Activated T-helper 1 cell treated with anti-CD3 and anti-CD28 coated beads, Interleukin-12 subunit alpha, Interleukin-12 subunit beta, Interleukin-2, Interleukin-4 antibody, amounts not matched to agents 30 ng/mL and 10 ng/mL and 1 ng/mL, durations not matched to agents 14 hours and 24 hours and 36 hours (primary cell): ENCODE results near the gene MYO10. TPM values are rescaled to one million over a fixed set of nuclear protein-coding genes. Genes with fewer than 3 reads are reported as not detected.
"Not testable (repeated sequence)": the region's sequence is repeated elsewhere in the genome, so short reads cannot be mapped to it uniquely, and the experiment has no call there.

Source experiments
- DNase-seq: peaks from one replicate; pipeline ENCODE4 v3.0.0; 2021; ENCODE audit warnings: low spot score
- H3K27ac Mint-ChIP-seq: one replicate; pipeline ENCODE4 v1.8.0; 2021; ENCODE audit warnings: mild to moderate bottlenecking, mixed read lengths
- H3K27me3 Mint-ChIP-seq: one replicate; pipeline ENCODE4 v1.8.0; 2022; ENCODE audit warnings: mild to moderate bottlenecking, moderate library complexity, mixed read lengths; ENCODE audit not compliant: insufficient read depth
- H3K36me3 Mint-ChIP-seq: one replicate; pipeline ENCODE4 v1.8.0; 2021; ENCODE audit warnings: low read depth, mixed read lengths
- H3K4me1 Mint-ChIP-seq: one replicate; pipeline ENCODE4 v1.8.0; 2021; ENCODE audit warnings: low read depth, mixed read lengths
- H3K4me3 Mint-ChIP-seq: one replicate; pipeline ENCODE4 v1.8.0; 2021; ENCODE audit warnings: mild to moderate bottlenecking, moderate library complexity, mixed read lengths
- H3K9me3 Mint-ChIP-seq: one replicate; pipeline ENCODE4 v1.8.0; 2021; ENCODE audit warnings: mixed read lengths
- intact Hi-C: fragments of 100-400 bp; cut with micrococcal nuclease; formaldehyde crosslinking; loops from one replicate; pipeline ENCODE4 v1.15.1; 2024
- total RNA-seq: library from RNA; stranded (reverse); gene quantifications from 2 replicates; pipeline ENCODE4 v1.2.3, GENCODE V29; 2022

Gene MYO10
- total RNA-seq, 1 donor from 2014 or later, result 0.41 TPM

- intact Hi-C loops, result no loop called here
- Mint-ChIP-seq H3K27me3 (peaks cover 4% of the 10 kb centered on the region), H3K9me3 (no peaks in the 10 kb centered on the region), H3K36me3 (no peaks in the 10 kb centered on the region), H3K4me3 (no peak overlapping the region), H3K27ac (no peak overlapping the region), H3K4me1 (no peaks in the 10 kb centered on the region)
- DNase-seq, result no peak
These were observed 154.1 kb downstream of the MYO10 start for GRCh38 chr5:16781828-16782626.

GRCh38 chr5:16780325-16780724 lies 155.8 kb downstream of the MYO10 start:
- no peak overlapping the region for H3K4me3 Mint-ChIP-seq
- H3K36me3 Mint-ChIP-seq, result no peaks in the 10 kb centered on the region
- no peak for DNase-seq
- intact Hi-C loops, result no loop called here
- H3K27me3 Mint-ChIP-seq, result peaks cover 4% of the 10 kb centered on the region
- H3K9me3 Mint-ChIP-seq, result no peaks in the 10 kb centered on the region
- H3K4me1 Mint-ChIP-seq, result no peaks in the 10 kb centered on the region
- no peak overlapping the region for H3K27ac Mint-ChIP-seq

DNA sequence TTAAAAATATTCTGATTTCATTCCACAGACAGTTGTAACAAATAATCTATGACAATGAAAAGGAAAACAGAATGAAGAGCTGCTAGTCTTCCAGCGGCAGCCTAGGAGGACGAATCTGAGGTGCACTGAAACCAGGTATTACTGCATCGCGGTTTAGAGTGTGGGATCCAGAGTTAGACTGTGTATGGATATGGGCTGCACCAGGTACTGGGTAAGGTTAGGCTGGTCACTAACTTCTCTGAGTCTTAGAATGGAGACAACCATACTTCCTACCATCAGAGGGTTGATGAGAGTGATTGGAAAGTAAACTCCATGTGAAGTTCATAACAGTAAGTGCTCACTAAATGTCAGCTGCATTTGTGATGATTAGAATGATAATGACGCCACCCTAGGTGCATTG lies 158.7 kb downstream of the MYO10 start:
- H3K9me3 Mint-ChIP-seq, result no peaks in the 10 kb centered on the region
- H3K4me1 Mint-ChIP-seq, result no peaks in the 10 kb centered on the region
- H3K36me3 Mint-ChIP-seq, result no peaks in the 10 kb centered on the region
- H3K27me3 Mint-ChIP-seq, result peaks cover 2% of the 10 kb centered on the region
- no peak for DNase-seq
- H3K27ac Mint-ChIP-seq, result no peak overlapping the region
- no peak overlapping the region for H3K4me3 Mint-ChIP-seq
- intact Hi-C loops, result no loop called here

DNA sequence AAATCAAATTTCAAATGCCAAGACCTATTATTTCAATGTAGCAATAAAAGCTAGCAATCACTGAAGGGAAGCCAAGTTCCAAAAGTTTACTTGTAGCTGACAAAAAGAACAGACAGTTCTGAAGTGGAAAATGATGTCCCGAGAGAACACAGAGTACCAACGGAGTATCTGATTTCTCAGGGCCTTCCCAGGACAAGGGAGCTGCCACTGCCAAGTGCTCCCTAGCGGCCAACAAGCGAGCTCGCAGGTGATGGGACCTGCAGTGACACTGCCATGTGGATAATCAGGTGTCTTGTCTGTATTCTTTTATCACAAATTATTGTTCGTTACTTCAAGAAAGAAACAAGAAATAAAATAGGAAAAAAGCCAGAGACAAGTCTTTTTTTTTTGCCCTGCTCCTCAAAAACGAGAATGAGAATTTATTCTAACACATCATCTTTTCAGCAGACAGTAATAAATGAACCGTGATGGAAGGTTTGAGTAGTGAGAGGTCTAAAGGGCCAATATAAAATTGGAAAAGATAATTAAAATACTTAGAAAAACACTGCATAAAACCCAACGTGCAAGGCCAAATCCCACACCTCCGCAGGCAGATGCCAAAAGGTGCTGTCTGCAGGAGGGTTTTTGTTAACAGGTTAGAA lies 159.4 kb downstream of the MYO10 start:
- Mint-ChIP-seq H3K27me3 (peaks cover 2% of the 10 kb centered on the region), H3K4me1 (no peaks in the 10 kb centered on the region), H3K27ac (no peak overlapping the region), H3K4me3 (no peak overlapping the region), H3K36me3 (no peaks in the 10 kb centered on the region), H3K9me3 (no peaks in the 10 kb centered on the region)
- intact Hi-C loops, result no loop called here
- DNase-seq, result no peak

DNA sequence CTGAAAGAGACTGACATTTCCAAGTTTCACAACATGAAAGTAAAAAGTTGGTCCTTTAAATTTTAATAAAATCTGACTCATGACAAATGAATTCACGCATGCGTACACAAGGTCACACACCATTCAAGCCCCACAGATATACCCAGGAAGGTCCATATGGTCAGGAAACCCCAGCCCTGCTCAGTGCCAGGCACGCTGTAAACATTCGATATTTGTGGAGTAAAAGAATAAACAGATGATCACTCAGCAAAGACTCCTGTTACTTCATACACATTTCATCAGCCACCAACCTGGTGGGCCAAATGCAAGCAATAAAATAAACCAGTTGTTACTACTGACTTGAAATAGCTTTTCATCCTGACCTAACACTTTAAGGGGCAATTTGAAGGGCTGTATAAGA lies 161.3 kb downstream of the MYO10 start:
- Mint-ChIP-seq H3K36me3 (no peaks in the 10 kb centered on the region), H3K9me3 (no peaks in the 10 kb centered on the region)
- intact Hi-C loops, result no loop called here

GRCh38 chr5:16773991-16774390 lies 162.1 kb downstream of the MYO10 start:
- Mint-ChIP-seq H3K4me3 (no peak overlapping the region), H3K4me1 (no peaks in the 10 kb centered on the region), H3K27ac (no peak overlapping the region), H3K9me3 (no peaks in the 10 kb centered on the region), H3K36me3 (no peaks in the 10 kb centered on the region), H3K27me3 (peaks cover 2% of the 10 kb centered on the region)
- intact Hi-C loops, result no loop called here
- DNase-seq, result no peak

More for the DNA sequence above, 161.3 kb downstream of the MYO10 start:
- Mint-ChIP-seq H3K4me3 (no peak overlapping the region), H3K27ac (no peak overlapping the region), H3K27me3 (peaks cover 2% of the 10 kb centered on the region), H3K4me1 (no peaks in the 10 kb centered on the region)
- no peak for DNase-seq

- H3K4me1 Mint-ChIP-seq, result no peaks in the 10 kb centered on the region
- H3K27ac Mint-ChIP-seq, result no peak overlapping the region
- peaks cover 2% of the 10 kb centered on the region for H3K27me3 Mint-ChIP-seq
- H3K9me3 Mint-ChIP-seq, result no peaks in the 10 kb centered on the region
- H3K4me3 Mint-ChIP-seq, result no peak overlapping the region
- intact Hi-C loops, result no loop called here
- DNase-seq, result no peak
- H3K36me3 Mint-ChIP-seq, result no peaks in the 10 kb centered on the region
These were observed 163.5 kb downstream of the MYO10 start for GRCh38 chr5:16772556-16772955.

DNA sequence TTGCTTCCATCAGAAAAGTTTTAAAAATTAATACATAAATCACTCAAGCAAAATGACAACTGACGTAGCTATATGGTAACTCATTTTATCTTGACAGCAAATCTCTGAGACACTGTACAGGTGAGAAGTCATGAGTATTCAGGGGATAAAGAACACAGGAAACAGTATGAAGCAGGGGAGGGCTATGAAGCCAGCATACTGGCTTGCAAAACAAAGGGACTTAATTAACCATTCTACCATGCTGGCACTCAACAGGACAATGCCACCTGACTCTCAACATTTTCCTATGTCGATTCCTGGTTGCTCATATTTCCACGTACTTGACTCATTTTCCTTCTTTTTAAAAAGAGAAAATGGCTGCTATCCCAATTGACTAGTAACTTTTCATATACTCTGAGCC lies 167.9 kb downstream of the MYO10 start:
- no peaks in the 10 kb centered on the region for H3K36me3 Mint-ChIP-seq

GRCh38 chr5:16763211-16763610 lies 172.9 kb downstream of the MYO10 start:
- intact Hi-C loops, result no loop called here
- Mint-ChIP-seq H3K9me3 (no peaks in the 10 kb centered on the region), H3K4me1 (peaks cover 6% of the 10 kb centered on the region), H3K4me3 (no peak overlapping the region), H3K36me3 (no peaks in the 10 kb centered on the region), H3K27ac (no peak overlapping the region), H3K27me3 (peaks cover 5% of the 10 kb centered on the region)
- DNase-seq, result no peak

More for the DNA sequence above, 167.9 kb downstream of the MYO10 start:
- no peak for DNase-seq
- no peaks in the 10 kb centered on the region for H3K4me1 Mint-ChIP-seq
- intact Hi-C loops, result no loop called here
- H3K9me3 Mint-ChIP-seq, result no peaks in the 10 kb centered on the region
- peaks cover 5% of the 10 kb centered on the region for H3K27me3 Mint-ChIP-seq
- no peak overlapping the region for H3K4me3 Mint-ChIP-seq
- no peak overlapping the region for H3K27ac Mint-ChIP-seq

GRCh38 chr5:16759147-16759773 lies 176.8 kb downstream of the MYO10 start:
- Mint-ChIP-seq H3K4me1 (peaks cover 6% of the 10 kb centered on the region), H3K9me3 (no peaks in the 10 kb centered on the region)

DNA sequence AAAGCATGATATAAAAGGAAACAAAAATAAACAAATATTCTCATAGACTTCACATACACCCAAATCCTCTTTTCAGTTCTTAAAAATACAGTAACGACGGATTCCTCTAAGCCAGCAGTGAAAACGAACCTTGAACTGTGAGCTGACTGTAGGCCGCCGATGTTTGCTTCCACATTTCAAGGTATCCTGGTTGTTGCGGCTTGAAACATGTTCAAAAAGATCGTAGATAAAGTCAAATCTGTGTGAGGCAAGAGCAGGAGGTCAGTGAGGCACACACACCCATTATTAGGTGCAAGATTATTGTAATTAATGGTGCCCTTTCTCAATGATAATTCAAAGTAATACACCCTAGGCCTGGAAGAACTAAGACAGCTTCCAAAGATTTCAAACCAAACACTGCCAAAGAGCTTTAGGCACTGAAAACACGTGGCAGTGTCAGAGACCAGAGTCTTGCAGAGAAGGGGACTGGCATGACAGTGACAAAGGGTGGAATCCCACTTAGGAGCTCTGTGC lies 178.0 kb downstream of the MYO10 start:
- no peak overlapping the region for H3K4me3 Mint-ChIP-seq
- intact Hi-C loops, result no loop called here
- H3K9me3 Mint-ChIP-seq, result no peaks in the 10 kb centered on the region
- H3K36me3 Mint-ChIP-seq, result no peaks in the 10 kb centered on the region
- H3K4me1 Mint-ChIP-seq, result peaks cover 6% of the 10 kb centered on the region
- H3K27ac Mint-ChIP-seq, result no peak overlapping the region
- DNase-seq, result no peak
- H3K27me3 Mint-ChIP-seq, result no peaks in the 10 kb centered on the region

More at GRCh38 chr5:16759147-16759773, 176.8 kb downstream of the MYO10 start:
- no peaks in the 10 kb centered on the region for H3K36me3 Mint-ChIP-seq
- H3K4me3 Mint-ChIP-seq, result no peak overlapping the region
- H3K27me3 Mint-ChIP-seq, result peaks cover 5% of the 10 kb centered on the region
- H3K27ac Mint-ChIP-seq, result no peak overlapping the region
- intact Hi-C loops, result no loop called here
- DNase-seq, result no peak

DNA sequence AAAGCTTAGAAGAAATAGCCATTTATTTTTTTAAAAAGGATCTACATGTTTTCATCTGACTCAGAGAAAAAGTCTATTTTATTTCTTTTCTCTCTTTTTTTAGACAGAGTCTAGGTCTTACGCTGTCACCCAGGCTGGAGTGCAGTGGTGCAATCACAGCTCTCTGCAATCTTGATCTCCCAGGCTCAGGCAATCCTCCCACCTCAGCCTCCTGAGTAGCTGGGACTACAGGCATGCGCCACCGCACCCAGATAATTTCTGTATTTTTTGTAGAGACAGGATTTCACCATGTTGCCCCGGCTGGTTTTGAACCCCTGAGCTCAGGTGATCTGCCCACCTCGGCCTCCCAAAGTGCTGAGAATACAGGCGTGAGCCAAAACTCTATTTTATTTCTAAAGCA lies 178.5 kb downstream of the MYO10 start:
- H3K27ac Mint-ChIP-seq, intact Hi-C loops, DNase-seq, H3K4me1 Mint-ChIP-seq, H3K27me3 Mint-ChIP-seq, H3K9me3 Mint-ChIP-seq, H3K36me3 Mint-ChIP-seq, H3K4me3 Mint-ChIP-seq: not testable (repeated sequence)

- Mint-ChIP-seq H3K4me3 (no peak overlapping the region), H3K27ac (no peak overlapping the region), H3K27me3 (no peaks in the 10 kb centered on the region), H3K36me3 (no peaks in the 10 kb centered on the region), H3K9me3 (no peaks in the 10 kb centered on the region), H3K4me1 (peaks cover 6% of the 10 kb centered on the region)
- intact Hi-C loops, result no loop called here
- DNase-seq, result no peak
These were observed 178.9 kb downstream of the MYO10 start for GRCh38 chr5:16757146-16757545.
